Measurements from ENCODE around the gene SREBF2.

DNA sequence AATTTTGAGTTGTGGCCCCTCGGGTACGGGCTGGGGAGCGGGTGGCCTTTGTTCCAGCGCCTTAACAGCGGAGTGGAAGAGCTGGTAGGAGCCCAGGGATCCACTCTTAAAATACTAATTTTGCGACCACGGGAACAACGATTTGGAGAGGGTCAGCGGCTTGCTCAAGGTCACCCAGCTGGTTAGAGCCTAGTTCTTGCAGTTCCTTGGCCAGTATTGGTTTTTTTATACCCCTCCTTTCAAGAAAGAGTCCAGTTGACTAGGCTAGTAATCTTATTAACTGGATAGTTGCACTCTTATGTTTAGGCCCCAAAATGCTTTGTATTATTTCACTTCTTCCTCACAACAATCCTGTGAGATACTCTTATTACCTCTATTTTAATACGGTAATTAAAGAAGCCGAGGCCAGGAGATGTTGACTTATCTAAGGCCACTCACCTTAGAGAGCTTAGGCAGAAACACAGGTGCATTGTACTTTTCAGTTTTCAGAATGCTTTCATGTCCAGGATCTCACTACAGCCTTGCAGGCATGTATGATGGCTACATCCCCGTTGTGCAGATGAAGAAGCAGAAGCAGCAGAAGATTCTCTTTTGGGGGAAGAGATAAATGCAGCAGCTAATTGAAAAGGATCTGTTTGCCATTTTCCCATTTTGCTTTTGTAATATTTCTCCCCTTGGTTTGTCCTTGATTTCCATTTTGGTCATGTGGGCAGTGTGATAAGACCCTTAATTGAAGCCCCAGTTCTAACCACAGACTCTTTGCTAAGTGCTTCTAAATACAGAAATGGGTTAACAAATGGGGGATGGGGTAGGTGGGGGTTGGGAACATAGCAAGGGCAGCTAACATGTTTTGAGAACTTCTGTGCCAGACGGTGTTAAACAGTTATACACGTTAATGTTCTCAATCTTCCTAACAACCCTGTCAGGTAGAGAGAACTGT, 1.4 kb downstream of the SREBF2 start:
- TF ChIP-seq, protein P1, sequence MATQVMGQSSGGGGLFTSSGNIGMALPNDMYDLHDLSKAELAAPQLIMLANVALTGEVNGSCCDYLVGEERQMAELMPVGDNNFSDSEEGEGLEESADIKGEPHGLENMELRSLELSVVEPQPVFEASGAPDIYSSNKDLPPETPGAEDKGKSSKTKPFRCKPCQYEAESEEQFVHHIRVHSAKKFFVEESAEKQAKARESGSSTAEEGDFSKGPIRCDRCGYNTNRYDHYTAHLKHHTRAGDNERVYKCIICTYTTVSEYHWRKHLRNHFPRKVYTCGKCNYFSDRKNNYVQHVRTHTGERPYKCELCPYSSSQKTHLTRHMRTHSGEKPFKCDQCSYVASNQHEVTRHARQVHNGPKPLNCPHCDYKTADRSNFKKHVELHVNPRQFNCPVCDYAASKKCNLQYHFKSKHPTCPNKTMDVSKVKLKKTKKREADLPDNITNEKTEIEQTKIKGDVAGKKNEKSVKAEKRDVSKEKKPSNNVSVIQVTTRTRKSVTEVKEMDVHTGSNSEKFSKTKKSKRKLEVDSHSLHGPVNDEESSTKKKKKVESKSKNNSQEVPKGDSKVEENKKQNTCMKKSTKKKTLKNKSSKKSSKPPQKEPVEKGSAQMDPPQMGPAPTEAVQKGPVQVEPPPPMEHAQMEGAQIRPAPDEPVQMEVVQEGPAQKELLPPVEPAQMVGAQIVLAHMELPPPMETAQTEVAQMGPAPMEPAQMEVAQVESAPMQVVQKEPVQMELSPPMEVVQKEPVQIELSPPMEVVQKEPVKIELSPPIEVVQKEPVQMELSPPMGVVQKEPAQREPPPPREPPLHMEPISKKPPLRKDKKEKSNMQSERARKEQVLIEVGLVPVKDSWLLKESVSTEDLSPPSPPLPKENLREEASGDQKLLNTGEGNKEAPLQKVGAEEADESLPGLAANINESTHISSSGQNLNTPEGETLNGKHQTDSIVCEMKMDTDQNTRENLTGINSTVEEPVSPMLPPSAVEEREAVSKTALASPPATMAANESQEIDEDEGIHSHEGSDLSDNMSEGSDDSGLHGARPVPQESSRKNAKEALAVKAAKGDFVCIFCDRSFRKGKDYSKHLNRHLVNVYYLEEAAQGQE (IDR thresholded peaks at IDR 0.05; ENCODE audit: low read depth): no peak
- TF ChIP-seq EZH2 (IDR thresholded peaks at IDR 0.05) (no peak), YY1 (IDR thresholded peaks at IDR 0.05; ENCODE audit: extremely low read depth, insufficient replicate concordance, low read depth, low read length) (no peak), POLR2A (IDR thresholded peaks at IDR 0.05; ENCODE audit: borderline replicate concordance, extremely low read depth, insufficient read depth, insufficient read length) (no peak), SIN3A (IDR thresholded peaks at IDR 0.05; ENCODE audit: low read depth) (no peak), POLR2AphosphoS5 (IDR thresholded peaks at IDR 0.05; ENCODE audit: low read depth, low read length) (no peak), TCF7L2 (IDR thresholded peaks at IDR 0.05; ENCODE audit: borderline replicate concordance, extremely low read depth, insufficient read depth, insufficient read length) (no peak)
- TF ChIP-seq, protein P2, sequence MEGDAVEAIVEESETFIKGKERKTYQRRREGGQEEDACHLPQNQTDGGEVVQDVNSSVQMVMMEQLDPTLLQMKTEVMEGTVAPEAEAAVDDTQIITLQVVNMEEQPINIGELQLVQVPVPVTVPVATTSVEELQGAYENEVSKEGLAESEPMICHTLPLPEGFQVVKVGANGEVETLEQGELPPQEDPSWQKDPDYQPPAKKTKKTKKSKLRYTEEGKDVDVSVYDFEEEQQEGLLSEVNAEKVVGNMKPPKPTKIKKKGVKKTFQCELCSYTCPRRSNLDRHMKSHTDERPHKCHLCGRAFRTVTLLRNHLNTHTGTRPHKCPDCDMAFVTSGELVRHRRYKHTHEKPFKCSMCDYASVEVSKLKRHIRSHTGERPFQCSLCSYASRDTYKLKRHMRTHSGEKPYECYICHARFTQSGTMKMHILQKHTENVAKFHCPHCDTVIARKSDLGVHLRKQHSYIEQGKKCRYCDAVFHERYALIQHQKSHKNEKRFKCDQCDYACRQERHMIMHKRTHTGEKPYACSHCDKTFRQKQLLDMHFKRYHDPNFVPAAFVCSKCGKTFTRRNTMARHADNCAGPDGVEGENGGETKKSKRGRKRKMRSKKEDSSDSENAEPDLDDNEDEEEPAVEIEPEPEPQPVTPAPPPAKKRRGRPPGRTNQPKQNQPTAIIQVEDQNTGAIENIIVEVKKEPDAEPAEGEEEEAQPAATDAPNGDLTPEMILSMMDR (IDR thresholded peaks at IDR 0.05 in 2 of 3, conservative IDR thresholded peaks at IDR 0.05 in 1 of 3; ENCODE audit: borderline replicate concordance in 1 of 3, insufficient read depth in 1 of 3, low read depth in 2 of 3, low read length in 2 of 3): no peak
- TF ChIP-seq, protein P3, sequence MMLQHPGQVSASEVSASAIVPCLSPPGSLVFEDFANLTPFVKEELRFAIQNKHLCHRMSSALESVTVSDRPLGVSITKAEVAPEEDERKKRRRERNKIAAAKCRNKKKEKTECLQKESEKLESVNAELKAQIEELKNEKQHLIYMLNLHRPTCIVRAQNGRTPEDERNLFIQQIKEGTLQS (IDR thresholded peaks at IDR 0.05): no peak
- TF ChIP-seq, protein P4, sequence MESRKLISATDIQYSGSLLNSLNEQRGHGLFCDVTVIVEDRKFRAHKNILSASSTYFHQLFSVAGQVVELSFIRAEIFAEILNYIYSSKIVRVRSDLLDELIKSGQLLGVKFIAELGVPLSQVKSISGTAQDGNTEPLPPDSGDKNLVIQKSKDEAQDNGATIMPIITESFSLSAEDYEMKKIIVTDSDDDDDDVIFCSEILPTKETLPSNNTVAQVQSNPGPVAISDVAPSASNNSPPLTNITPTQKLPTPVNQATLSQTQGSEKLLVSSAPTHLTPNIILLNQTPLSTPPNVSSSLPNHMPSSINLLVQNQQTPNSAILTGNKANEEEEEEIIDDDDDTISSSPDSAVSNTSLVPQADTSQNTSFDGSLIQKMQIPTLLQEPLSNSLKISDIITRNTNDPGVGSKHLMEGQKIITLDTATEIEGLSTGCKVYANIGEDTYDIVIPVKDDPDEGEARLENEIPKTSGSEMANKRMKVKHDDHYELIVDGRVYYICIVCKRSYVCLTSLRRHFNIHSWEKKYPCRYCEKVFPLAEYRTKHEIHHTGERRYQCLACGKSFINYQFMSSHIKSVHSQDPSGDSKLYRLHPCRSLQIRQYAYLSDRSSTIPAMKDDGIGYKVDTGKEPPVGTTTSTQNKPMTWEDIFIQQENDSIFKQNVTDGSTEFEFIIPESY (IDR thresholded peaks at IDR 0.05; ENCODE audit: extremely low read depth, insufficient replicate concordance, low read length): no peak
